Measurements from ENCODE around the gene BHLHA9. TPM values are rescaled to one million over a fixed set of nuclear protein-coding genes. Genes with fewer than 3 reads are reported as not detected.
"Not testable (repeated sequence)": the region's sequence is repeated elsewhere in the genome, so short reads cannot be mapped to it uniquely, and the experiment has no call there.

The BHLHA9 gene
- total RNA-seq, 1 donor from 2014 or later: not detected

GRCh38 chr17:1300371-1300905, 30.2 kb downstream of the BHLHA9 start:
- no peak for DNase-seq (ENCODE audit: low spot score)

DNA sequence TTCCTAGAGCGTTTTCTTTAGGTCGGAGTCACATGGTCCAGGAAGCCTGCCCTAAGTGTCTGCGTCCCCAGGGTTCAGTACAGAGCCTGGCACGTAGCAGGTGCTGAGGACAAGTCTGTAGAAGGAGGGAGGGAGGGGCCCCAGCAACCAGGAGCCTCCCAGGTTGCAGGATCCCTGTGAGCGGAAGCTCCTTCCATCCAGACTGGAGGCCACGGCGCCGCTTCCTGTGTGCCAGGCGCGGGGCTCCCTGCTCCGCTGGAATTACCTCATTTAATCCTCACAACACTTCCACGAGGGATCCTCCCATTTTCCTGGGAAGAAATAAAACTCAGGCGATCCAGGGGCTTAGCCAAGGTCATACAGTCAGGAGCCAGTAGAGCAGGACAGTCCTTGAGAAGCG, 31.3 kb downstream of the BHLHA9 start:
- no peak for DNase-seq (ENCODE audit: low spot score)

DNA sequence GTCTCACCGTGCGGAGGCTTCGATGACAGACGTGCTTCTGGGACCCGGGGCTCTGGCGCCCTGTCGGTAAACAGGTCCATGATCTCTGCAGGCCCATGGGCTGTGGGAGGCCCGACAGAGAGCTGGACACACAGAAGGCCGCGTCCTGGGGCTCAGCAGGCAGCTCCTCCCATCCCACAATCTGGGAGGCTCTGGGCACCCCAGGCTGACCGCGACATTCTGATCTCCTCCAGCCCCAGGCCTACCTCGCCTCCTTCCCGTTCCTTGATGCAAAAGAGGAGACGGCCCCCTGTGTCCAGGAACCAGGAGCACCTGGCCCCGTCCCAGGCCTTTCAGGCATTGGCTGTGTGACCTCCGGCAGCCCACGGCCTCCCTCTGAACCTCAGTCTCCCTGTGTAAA, 32.5 kb downstream of the BHLHA9 start:
- DNase-seq (ENCODE audit: low spot score): no peak

- no peak for DNase-seq (ENCODE audit: low spot score)
These were observed 34.3 kb downstream of the BHLHA9 start for GRCh38 chr17:1304522-1304921.

GRCh38 chr17:1304962-1305563, 34.8 kb downstream of the BHLHA9 start:
- DNase-seq (ENCODE audit: low spot score): no peak

DNA sequence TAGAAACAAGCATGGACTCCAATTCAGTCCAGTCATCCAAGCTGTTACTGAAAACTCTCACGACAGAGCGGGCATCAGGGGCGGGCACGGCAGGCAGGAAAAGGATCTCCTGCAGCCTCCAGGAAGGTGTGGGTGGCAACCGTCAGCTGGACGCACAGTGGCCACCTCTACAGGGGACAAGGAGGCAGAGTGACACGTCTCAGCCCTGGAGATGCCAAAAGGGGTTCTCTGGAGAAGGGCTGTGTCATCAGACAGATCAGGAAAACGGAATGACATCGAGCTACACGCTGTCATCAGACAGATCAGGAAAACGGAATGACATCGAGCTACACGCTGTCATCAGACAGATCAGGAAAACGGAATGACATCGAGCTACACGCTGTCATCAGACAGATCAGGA, 37.6 kb downstream of the BHLHA9 start:
- not testable (repeated sequence) for DNase-seq (ENCODE audit: low spot score)

- DNase-seq (ENCODE audit: low spot score): peak; percentile 36
These were observed 42.1 kb downstream of the BHLHA9 start for GRCh38 chr17:1312261-1312870.

DNA sequence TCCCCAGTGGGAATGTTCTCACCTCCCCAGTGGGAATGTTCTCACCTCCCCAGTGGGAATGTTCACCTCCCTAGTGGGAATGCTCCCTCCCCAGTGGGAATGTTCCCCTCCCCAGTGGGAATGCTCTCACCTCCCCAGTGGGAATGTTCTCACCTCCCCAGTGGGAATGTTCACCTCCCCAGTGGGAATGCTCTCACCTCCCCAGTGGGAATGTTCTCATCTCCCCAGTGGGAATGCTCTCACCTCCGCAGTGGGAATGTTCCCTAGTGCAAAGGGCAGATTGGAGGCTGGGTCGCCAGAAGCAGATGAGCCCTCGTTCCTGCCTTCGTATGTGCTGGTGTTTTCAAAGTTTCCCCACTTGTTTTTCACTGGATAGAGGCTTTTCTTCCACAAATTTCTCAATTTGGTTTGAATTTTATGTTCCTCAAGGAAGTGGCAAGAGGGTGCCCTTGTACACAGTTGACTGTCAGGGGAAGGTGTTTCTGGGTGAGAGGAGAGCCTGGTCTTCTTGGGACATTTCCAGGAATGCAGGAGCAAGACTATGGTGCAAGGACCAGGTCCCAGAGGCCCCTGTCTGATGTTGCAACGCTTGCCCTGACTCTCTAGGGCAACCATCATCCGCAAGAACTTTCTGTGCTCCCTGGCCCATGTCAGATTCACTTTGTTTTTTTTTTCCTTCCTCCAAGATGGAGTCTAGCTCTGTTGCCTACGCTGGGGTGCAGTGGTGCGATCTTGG, 43.2 kb downstream of the BHLHA9 start:
- DNase-seq (ENCODE audit: low spot score): no peak

- DNase-seq (ENCODE audit: low spot score): no peak
These were observed 45.2 kb downstream of the BHLHA9 start for GRCh38 chr17:1315409-1315808.

DNA sequence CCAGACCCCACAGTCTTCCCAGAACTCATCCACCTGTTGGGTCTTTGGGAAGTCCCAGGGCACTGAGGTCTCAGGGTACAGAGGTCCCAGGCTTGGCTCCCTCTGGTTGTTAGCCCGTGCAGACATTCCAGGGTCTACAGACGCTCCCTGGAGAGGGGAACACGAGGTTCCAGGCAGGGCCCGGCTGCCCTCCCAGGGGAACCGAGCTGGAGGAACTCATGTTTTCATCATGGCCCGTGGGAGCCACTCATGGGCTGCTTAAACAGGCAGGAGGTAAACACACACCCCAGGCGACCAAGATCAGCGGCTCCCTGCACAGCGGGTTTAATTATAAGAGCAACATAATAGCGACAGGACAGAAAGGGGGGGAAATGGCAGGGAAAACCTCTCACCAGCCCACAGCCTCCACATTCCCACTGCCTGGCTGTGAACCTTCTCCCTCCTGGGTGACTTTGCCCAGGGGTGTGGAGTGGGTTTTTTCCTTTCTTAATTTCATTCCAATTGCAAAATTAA, 45.7 kb downstream of the BHLHA9 start:
- no peak for DNase-seq (ENCODE audit: low spot score)

Other genes with a start within 250 kb of the BHLHA9 start
- gene ABR, start 90.5 kb upstream of the BHLHA9 start, total RNA-seq (ENCODE audit: insufficient read depth, low replicate concordance): 47.2 TPM
- 4.3 TPM for gene TRARG1, start 9.2 kb downstream of the BHLHA9 start, total RNA-seq (ENCODE audit: insufficient read depth, low replicate concordance)
- gene YWHAE, start 129.8 kb downstream of the BHLHA9 start, total RNA-seq (ENCODE audit: insufficient read depth, low replicate concordance): 182 TPM
- gene CRK, start 185.8 kb downstream of the BHLHA9 start, total RNA-seq (ENCODE audit: insufficient read depth, low replicate concordance): 52.0 TPM
- 90.5 TPM for gene MYO1C, start 222.2 kb downstream of the BHLHA9 start, total RNA-seq (ENCODE audit: insufficient read depth, low replicate concordance)
- gene INPP5K, start 246.2 kb downstream of the BHLHA9 start, total RNA-seq (ENCODE audit: insufficient read depth, low replicate concordance): 19.3 TPM